ENCODE measurements around the gene RBMS1.

DNA sequence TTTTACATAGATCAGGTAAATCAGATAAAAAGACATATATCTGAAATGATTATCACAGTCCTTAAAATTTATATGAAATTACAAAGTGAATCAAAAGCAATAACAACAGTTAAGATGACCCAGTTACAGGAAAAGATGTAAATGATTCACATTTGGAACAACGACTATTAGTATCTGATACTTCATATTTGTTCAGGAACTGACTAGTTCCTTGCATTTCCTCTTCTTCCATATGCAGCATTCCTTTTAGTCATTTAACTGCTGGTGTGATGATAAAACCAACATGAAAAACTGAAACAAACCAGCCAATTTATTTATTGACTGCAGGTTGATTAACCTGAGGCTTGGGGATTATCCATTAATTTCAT is 75.2 kb downstream of the RBMS1 start:
- no peak for TF ChIP-seq CTCF (conservative IDR thresholded peaks at IDR 0.05; ENCODE audit: low read length)
- no peak for TF ChIP-seq EZH2phosphoT487 (IDR thresholded peaks at IDR 0.05; ENCODE audit: borderline replicate concordance)
